HEK293T (cell line): ENCODE measurements around the gene ANKRD31.

Experiments used
- ARNT ChIP-seq: fragments of 450-650 bp; IDR thresholded peaks from 2 replicates; pipeline ENCODE4 v1.6.1; 2017; ENCODE audit warnings: mild to moderate bottlenecking
- BHLHE40 ChIP-seq: fragments of 450-650 bp; IDR thresholded peaks from 2 replicates; pipeline ENCODE4 v1.6.1; 2016; ENCODE audit warnings: mild to moderate bottlenecking, moderate library complexity, borderline replicate concordance
- FOXA1 ChIP-seq: fragments of 450-650 bp; IDR thresholded peaks from 2 replicates; pipeline ENCODE4 v1.6.1; 2016; ENCODE audit warnings: mild to moderate bottlenecking
- LEF1 ChIP-seq: fragments of 450-650 bp; IDR thresholded peaks from 2 replicates; pipeline ENCODE4 v1.6.1; 2017; ENCODE audit warnings: mild to moderate bottlenecking, borderline replicate concordance
- SP1 ChIP-seq: fragments of 450-650 bp; IDR thresholded peaks from 2 replicates; pipeline ENCODE4 v1.6.1; 2017

GRCh38 chr5:75050415-75050814 lies 186.3 kb downstream of the ANKRD31 start:
- TF ChIP-seq SP1 (no peak), ARNT (no peak), FOXA1 (no peak), LEF1 (no peak), BHLHE40 (no peak)
